ENCODE measurements around the gene C9. TPM values are rescaled to one million over a fixed set of nuclear protein-coding genes. Genes with fewer than 3 reads are reported as not detected.
"Not testable (repeated sequence)": the region's sequence is repeated elsewhere in the genome, so short reads cannot be mapped to it uniquely, and the experiment has no call there.

The C9 gene
- total RNA-seq, 1 donor from 2014 or later, result not detected

DNA sequence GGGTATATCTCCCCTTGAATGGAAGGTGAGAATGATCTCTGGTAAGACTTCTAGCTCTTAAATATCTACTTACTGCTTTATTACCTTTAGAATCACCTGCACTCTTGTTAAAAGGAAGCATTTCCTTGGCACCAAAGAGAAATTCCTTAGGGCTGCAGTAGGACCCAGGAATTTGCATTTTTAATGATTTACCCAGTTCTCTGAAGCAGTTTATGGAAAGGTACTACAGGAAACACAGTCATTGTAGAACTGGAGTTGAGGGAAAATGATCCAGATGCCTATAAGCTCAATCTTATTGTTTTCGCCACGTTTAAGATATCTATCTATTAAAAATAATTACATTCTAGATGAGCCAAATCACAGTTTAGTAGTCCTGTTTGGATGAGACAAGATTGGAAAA, 9.5 kb upstream of the C9 start:
- DNase-seq (ENCODE audit: low spot score), result no peak

DNA sequence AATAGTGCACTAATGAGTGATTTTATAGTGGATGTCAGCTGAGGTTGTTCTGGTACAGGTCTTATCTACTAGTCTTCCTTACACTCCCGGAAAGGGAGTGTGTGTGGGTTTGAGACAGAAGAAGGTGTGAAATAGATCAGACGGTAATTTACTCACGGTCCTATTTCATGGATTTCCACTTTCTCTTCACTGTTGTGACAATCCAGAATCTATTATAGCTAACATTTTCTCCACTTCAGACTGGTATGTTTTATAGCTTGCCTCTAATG, 7.0 kb upstream of the C9 start:
- DNase-seq (ENCODE audit: low spot score), result no peak

DNA sequence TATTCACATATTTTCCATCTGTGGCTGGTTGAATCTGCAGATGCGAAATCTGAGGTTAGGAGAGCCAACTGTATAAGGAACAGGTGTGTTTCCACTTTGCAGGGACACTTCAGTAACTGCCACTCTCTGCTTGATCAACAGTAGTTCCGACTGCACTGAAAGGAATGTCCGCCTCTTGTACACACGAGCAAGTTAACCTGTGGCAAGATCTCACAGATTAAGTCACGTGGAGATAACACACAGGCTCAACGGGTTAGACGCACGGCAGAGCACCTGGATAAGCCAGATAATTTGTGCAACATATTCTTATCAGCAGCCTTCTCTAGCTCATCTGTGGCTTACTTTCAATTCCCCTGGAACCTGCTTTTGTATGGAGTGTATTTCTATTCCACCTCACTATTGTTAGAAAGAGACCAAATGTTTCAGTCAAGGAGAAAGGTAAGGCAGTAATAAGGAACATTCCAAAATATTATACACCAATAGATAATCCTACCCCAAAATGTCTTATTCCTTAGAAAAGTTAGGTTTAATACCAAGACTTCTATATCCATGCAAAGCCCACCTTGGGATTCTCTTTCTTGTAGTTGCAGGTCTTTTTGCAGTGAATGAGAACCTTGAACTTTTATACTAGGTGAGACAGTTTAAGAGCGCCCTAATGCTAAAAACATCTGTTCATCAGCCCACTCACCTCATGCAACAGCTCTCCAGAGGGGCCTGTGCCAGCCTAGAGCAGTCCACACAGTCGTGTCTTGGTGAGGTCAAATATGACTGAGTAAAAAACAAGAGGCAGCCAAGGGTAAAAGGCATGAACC, 6.5 kb upstream of the C9 start:
- no peak for DNase-seq (ENCODE audit: low spot score)

DNA sequence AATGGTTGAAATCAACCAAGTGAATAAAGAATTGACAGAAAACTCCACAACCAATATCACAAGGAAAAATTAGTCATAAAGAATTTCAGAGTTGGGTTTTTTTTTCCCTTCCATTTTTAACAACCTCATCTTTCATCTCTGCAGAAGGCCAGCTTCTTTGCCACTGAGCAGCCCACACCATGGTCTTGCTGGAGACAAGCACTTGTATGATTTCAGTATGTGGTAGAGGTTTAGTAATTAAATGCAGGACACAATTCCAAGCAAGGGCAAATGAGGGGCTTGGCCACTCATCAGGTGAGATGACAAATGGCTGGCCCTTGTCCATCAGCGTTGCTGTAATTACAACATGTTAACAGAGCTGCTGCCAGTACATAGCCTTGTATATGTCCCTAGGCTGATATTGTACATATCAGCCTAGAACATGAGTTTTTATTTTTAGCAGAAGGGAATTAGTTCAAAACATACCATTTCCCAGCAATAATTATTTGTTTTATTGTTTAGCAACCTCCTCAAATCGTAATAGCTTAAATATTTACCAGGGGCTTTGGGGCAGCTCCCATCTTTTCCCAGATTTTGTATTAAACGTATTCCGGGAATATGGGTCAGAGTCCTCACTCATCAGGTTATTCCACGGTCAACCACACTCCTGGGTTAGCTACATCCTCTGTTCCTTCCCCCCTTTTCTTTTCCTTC, 5.0 kb upstream of the C9 start:
- DNase-seq (ENCODE audit: low spot score), result no peak

DNA sequence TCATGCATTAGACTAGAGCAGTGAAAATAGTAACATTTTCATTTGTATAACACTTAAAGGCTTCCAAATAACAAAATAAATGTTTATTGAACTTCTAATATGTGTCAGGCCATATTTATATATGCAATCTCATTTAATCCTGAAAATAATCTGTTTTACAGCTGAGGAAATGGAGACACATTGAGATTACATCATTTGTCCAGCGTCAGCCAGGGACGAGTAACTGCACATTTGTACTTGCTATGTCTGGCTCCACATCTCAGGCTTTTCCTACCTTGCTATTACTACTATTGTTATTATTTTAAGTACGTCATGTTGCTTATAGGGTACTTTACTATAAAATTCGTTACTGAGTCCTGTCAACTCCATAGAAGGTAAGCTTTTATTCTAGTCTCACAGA, 3.8 kb upstream of the C9 start:
- DNase-seq (ENCODE audit: low spot score), result no peak

DNA sequence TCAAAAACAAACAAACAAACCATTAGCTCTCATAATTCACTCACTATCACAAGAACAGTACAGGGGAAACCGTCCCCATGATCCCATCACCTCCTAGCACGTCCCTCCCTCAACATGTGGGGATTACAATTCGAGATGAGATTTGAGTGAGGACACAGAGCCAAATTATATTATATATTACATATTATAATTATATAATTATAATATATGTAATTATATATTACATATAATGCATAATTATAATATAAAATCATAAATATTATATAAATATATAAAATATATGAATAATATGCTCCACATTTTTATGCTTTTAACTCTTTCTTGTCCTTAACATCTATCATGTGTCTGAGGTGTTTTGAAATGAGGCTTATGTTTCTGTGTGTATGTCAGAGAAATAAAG, 3.4 kb upstream of the C9 start:
- DNase-seq (ENCODE audit: low spot score), result no peak

DNA sequence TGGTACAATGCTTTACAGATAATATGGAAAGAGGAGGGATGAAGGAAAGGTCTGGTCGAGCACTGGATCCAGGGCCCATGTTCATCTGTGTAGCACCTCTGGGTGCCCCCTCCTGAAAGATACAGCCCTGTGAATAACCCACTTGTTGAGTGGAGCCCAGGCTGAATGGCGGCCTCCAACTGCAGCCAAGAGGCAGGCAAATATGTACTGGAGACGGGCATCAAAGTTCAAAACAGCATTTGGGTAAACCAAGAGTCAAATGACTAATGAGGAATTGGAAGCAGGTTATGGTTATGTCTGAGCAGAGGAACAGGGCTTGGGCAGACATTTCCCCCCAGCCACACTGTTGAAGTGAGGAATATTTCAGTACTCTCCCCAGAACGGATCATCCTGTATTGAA, 1.1 kb downstream of the C9 start:
- no peak for DNase-seq (ENCODE audit: low spot score)

DNA sequence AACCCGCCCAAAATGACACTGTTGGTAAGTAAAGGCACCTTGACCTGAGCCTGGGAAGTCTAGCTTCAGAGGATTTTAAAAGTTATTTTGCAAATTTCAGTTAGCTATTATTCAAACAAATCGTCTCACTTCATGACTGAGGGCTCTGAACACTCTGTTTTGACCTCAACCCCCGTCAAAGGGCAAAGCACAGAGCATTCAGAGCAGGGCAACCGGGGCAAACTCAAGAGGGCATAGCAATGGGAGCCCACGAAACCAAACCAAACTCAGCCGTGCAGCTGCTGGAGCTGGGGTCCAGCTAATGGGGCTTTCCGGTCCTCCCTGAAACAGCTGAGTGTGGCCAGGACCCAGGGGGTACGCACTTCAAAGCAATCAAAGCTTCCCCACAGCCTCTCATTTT, 1.6 kb downstream of the C9 start:
- DNase-seq (ENCODE audit: low spot score), result no peak

DNA sequence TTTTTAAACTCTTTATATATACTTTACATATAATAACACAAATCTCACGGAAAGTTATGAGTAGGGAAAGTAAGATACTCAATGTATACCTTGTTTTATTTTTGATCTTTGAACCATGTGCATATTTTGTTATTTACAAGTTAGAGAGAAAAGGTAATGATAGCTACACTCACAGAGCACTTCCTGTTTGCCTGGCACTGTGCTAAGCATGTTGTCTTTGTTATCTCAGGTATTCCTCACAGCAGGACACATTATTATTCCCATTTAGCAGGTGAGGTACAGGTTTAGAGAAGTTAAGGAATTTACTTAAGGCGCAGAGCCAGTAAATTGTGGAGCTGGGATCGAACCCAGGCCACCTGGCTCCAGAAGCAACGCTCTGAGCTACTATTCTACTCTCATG, 3.0 kb downstream of the C9 start:
- DNase-seq (ENCODE audit: low spot score), result no peak

DNA sequence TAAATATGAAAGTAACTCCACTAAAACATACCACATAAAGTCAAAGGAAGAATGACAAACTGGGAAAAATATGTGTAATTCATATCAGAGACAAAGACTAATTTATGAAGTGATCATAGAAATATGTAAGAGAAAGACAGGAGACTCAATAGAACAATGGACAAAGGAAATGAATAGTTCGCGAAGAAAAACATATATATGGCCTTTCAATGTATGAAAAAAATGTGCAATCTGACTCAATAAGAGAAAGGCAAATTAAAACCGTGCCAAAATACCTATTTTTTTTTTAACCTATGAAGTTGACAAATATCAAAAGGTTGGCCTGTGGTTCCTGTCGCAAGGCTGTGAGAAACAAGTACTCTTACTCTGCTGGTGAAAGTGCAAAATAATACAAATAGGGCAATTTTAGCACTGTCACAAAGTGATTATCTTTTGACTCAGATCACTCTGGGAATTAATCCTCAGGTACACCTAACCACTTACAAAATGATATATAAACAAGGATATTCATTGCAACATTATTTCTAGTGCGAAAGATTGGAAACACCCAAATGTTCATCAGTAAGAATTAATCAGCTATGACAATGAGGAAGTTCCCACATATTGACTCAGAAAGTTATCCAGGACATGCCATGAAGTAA, 3.7 kb downstream of the C9 start:
- DNase-seq (ENCODE audit: low spot score), result no peak

DNA sequence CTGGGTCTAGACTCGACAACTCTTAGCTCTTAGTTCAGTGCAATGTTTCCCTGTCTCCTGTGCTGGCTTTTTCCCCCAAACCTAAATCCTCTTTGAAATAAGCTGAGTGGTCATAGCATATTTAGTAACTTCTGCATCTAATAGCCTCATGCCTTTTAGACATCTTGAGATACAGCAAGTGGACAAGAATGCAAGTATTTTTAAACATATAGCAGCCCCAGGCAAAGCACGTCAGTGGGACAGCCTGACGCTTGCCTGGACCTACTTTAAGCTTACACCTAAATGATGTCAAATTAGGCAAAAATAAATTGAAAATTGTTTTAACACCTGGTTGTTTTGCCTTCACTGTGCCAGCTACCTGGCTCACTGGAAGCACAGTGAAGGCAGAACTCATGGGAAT, 8.0 kb downstream of the C9 start:
- DNase-seq (ENCODE audit: low spot score), result no peak

DNA sequence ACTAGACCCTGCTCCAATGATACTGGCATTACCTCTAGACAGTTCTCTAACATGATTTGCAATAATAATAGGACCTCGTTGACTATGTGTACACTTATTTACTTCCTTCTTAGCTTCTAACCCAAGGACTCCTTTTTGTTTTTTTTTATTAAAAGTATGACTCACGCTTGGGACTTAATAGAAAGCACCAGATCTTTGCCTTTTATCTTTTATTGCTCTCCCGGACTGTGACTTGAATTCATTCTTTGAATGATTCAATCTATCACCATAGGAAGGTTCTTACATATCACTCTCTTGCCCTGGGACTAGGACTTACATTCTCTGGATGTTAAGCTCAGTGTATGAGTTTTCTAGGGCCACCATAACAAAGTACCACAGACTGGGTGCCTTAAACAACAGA, 9.0 kb downstream of the C9 start:
- DNase-seq (ENCODE audit: low spot score), result no peak

DNA sequence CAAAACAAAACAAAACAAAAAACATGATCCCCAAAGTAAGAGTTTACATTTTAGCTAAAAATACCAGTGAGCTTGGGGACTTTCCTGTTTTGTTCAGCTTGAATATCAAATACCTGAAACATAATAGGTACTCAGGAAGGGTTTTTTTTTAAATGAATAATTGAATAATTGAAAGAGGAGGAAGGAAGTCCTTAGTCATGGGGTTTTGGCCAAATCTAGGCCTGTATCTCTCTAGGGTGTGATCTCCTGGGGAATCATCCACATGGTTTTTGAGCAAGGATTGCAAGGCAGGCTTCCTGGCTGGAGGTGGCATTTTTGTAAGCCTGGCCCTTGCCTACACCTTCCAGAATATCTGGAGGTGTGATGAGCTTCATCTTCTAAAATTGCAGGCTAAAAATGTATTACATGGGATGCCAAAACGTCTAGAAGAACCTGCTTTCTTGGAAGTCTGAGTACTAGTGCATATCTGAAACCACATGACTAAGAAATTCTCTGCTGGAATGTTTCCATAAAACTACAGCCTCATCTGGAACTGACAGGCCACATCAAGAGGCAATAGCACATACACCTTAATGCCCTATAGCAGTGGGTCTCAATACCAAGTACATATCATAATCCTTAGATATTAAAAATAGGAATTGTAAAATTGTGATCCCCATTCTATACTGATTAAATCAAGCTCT, 10.4 kb downstream of the C9 start:
- DNase-seq (ENCODE audit: low spot score), result no peak

DNA sequence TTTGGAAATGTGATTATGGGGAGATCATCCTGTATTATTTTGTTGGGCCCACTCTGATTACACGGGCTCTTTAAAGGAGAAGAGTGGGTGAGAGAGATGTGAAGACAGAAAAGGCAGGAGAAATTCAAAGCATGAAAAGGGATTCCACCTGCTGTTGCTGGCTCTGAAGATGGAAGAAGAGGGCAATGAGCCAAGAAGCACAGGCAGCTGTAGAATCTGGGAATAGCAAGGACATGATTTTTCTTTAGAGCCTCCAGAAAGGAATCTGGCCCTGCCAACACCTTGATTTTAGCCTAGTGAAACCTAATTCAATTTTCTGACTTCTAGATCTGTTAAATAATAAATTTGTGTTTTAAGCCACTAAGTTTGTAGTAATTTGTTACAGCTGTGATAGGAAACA, 11.3 kb downstream of the C9 start:
- DNase-seq (ENCODE audit: low spot score), result no peak

DNA sequence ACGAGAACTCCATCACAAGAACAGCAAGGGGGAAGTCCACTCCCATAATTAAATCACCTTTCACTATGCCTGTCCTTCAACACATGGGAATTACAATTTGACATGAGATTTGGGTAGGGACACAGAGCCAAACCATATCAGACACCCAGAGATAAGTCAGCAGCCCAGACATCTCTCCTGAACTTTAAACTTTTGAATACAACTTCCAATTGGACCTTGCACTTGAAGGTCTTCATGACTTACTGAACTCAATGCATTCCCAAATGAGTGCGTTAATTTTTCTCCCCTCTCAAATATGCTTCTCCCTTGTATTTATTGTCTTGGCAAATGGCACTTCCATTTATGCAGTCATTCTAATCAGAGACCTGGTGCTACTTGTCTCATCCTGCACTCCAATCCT, 12.1 kb downstream of the C9 start:
- no peak for DNase-seq (ENCODE audit: low spot score)

DNA sequence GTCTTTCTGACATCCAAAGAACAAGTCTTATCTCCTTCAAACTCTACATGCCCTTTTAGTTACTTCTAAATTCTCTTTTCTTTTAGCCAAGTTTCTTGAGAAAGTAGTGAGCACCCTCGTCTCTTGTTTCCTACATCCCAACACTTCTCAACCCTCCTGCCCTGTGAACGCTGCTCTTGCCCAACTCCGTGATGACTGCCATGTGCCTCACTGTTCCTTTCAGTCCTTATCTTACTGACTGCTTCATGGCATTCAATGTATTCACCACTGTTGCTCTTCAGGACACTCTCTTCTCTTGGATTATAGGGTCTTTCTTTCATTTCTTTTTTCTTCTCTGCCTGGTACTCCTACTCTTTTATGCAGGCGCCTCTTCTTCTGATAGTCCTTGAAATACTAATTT, 14.8 kb downstream of the C9 start:
- DNase-seq (ENCODE audit: low spot score), result no peak

DNA sequence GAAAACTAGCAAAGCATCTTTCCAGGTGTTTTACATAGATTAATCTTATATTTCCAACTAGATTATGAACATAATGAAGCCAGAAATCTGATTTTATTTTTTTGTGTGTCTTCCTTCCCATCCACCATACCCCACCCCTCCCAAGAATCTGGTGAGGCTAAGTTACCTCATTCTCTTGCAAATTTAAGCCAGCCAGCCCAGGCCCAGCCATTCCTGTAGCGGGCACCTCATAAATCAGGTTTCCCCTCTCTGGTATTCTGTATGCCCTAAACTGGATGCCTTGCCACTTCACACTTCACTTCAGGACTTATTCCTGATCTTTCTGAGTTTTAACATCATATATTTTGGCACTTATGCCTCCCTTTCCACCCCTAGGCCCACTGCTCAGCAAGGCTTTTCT, 21.8 kb downstream of the C9 start:
- DNase-seq (ENCODE audit: low spot score), result no peak

DNA sequence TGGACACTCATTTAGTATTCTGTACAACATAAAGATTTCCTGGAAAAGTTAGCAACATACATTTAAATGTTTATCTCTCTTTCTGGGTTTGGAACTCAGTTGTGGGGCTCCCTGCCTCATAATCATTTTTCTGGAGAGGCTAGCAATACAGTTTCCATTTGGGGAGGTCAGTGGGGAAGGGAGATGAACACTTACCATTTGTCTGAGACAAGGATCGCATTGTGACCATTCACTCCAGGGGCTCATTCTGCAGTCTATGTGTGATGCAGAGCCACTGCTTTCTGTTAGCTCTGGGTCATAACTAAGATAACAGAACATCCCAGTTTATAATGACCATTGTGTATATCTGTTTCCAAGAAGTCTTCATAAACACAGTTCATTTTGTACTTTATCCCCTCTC, 22.4 kb downstream of the C9 start:
- DNase-seq (ENCODE audit: low spot score), result no peak

DNA sequence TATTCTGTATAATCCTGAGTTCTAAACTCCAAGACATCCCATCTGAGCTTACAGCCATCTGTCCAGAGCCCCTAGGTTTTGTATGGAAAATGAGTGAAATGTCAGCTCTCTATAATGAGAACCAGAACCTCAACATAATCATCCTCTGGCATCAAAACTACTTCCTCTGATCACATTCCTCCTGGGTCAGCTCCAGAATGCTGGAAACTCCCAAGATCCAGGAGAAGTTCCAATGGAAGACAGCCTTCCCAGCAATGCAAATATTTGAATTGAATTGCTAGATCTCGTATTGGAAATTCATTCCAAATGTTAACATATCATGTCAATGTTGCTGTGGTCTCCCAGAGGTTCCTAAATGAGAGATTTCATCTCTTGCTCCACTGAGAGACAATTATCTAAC, 23.8 kb downstream of the C9 start:
- no peak for DNase-seq (ENCODE audit: low spot score)

DNA sequence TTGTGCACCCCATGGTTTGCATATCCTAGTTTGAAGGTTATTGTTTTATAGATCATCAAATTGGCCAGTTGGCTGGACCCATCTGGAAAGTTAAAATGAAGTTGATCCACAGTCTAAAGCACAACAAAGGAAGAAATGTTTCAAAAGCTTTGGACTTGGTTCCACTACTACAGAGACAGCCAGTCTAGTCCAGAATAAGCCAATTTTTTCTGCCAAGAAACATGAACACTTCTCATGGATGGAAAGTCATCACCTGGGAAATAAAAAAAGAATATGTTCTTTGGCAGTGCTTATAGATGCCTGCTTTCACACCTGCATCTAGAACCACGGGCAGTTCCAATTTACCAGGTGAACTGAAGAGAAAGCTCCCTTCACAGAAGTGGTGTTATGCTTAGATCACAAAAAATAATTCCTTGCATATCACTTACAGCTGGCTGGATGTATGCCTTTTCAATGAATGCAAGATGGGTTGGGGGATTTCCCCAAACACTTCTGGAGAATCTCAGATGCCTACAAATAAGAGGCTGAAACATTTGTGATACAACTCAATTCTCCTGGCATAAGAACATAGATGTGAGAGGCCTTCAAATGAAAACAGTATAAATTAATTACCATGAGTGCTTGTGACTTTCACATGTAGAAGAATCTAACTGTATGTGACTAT, 26.9 kb downstream of the C9 start:
- no peak for DNase-seq (ENCODE audit: low spot score)

DNA sequence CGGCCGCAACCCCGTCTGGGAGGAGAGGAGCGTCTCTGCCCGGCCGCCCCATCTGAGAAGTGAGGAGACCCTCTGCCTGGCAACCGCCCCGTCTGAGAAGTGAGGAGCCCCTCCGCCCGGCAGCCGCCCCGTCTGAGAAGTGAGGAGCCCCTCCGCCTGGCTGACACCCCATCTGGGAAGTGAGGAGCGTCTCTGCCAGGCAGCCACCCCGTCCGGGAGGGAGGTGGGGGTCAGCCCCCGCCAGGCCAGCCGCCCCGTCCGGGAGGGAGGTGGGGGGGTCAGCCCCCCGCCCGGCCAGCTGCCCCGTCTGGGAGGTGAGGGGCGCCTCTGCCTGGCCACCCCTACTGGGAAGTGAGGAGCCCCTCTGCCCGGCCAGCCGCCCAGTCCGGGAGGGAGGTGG, 30.0 kb downstream of the C9 start:
- DNase-seq (ENCODE audit: low spot score), result not testable (repeated sequence)

DNA sequence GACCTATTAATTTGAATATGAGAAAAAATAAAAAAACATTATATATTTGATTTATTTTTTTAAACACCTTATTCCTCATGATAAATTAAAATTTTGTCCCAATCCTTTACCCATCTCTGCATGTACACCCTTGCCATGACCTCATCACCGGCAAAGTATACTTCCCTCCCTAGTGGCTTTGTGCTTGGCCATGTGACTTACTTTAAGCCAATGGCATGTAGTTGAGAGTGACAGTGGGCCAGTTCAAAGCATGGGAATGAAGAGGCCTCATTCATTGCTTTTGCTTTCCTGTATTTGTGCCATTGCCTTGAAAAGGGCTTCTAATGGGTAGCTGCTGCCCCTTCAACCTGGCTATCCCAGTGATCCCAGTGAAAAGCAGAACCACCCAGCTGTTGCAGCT, 31.2 kb downstream of the C9 start:
- no peak for DNase-seq (ENCODE audit: low spot score)

Measured in mesenteric fat pad (tissue), 1 donor.